PFSK-1 (cell line): Measurements from ENCODE around the gene NDRG4.

ENCODE experiments used
- FOXP2 ChIP-seq: optimal IDR thresholded peaks from 2 replicates; pipeline ENCODE3; 2011; ENCODE audit warnings: borderline replicate concordance, control low read depth, inconsistent platforms; ENCODE audit not compliant: insufficient read depth; ENCODE audit errors: extremely low read length, extremely low read depth
- POLR2AphosphoS5 ChIP-seq: IDR thresholded peaks from 2 replicates; pipeline ENCODE4 v1.6.1; 2012; ENCODE audit warnings: low read depth, mild to moderate bottlenecking, control low read depth, low read length, moderate library complexity
- REST ChIP-seq, 2 experiments: IDR thresholded peaks; 2 replicates each; pipeline versions ENCODE4 v1.6.1 to v1.8.0; 2011 to 2012; ENCODE audit warnings: low read depth in 2 of 2, low read length in 2 of 2, control low read depth in 1 of 2, inconsistent platforms in 1 of 2, mild to moderate bottlenecking in 1 of 2, moderate library complexity in 1 of 2; ENCODE audit not compliant: insufficient read depth in 1 of 2
- SIN3A ChIP-seq: IDR thresholded peaks from 2 replicates; pipeline ENCODE4 v1.6.1; 2012; ENCODE audit warnings: mild to moderate bottlenecking, low read length, moderate library complexity, borderline replicate concordance; ENCODE audit not compliant: insufficient read depth
- TAF1 ChIP-seq: IDR thresholded peaks from 2 replicates; pipeline ENCODE4 v1.6.1; 2012; ENCODE audit warnings: low read length, control low read depth, borderline replicate concordance; ENCODE audit not compliant: insufficient read depth

NDRG4 gene

GRCh38 chr16:58452640-58453039 lies 47.3 kb upstream of the NDRG4 start:
- TF ChIP-seq REST (IDR thresholded peaks at IDR 0.05; ENCODE audit: insufficient read depth in 1 of 2, low read depth in 2 of 2, low read length in 2 of 2), result no peak
- no peak for TF ChIP-seq SIN3A
- no peak for TF ChIP-seq TAF1
- TF ChIP-seq POLR2AphosphoS5, result no peak
- no peak for TF ChIP-seq FOXP2

- TF ChIP-seq TAF1, result no peak
- TF ChIP-seq FOXP2, result no peak
These were observed 45.8 kb upstream of the NDRG4 start for GRCh38 chr16:58454178-58454577.

GRCh38 chr16:58454856-58455255 lies 45.1 kb upstream of the NDRG4 start:
- no peak for TF ChIP-seq SIN3A
- no peak for TF ChIP-seq REST (IDR thresholded peaks at IDR 0.05; ENCODE audit: insufficient read depth in 1 of 2, low read depth in 2 of 2, low read length in 2 of 2)
- no peak for TF ChIP-seq POLR2AphosphoS5
- TF ChIP-seq TAF1, result no peak
- TF ChIP-seq FOXP2, result no peak

- TF ChIP-seq TAF1 (no peak), FOXP2 (no peak), POLR2AphosphoS5 (no peak), SIN3A (no peak), REST (IDR thresholded peaks at IDR 0.05; ENCODE audit: insufficient read depth in 1 of 2, low read depth in 2 of 2, low read length in 2 of 2) (no peak)
These were observed 44.2 kb upstream of the NDRG4 start for GRCh38 chr16:58455750-58456149.

- no peak for TF ChIP-seq FOXP2
- no peak for TF ChIP-seq REST (IDR thresholded peaks at IDR 0.05; ENCODE audit: insufficient read depth in 1 of 2, low read depth in 2 of 2, low read length in 2 of 2)
- no peak for TF ChIP-seq SIN3A
- no peak for TF ChIP-seq POLR2AphosphoS5
- TF ChIP-seq TAF1, result no peak
These were observed 43.8 kb upstream of the NDRG4 start for GRCh38 chr16:58456193-58456592.
